Fibroblast of lung (primary cell): ENCODE results near the gene LRRC52. TPM values are rescaled to one million over a fixed set of nuclear protein-coding genes. Genes with fewer than 3 reads are reported as not detected.

Experiments
- DNase-seq, 2 donors: peaks; one replicate each; pipeline versions ENCODE4 v3.0.0 to v3.0.0-alpha.2; 2010; ENCODE audit warnings: low read depth in 2 of 2
- H2AFZ ChIP-seq: 2 replicates; pipeline ENCODE4 v1.5.1; 2012; ENCODE audit warnings: low read length, control low read depth, inconsistent platforms
- H3K27ac ChIP-seq: 2 replicates; pipeline ENCODE4 v1.5.1; 2011; ENCODE audit warnings: low read length, control low read depth; ENCODE audit not compliant: insufficient read depth
- H3K27me3 ChIP-seq: 2 replicates; pipeline ENCODE4 v1.5.1; 2011; ENCODE audit warnings: mild to moderate bottlenecking, low read length; ENCODE audit not compliant: control insufficient read depth, insufficient read depth
- H3K36me3 ChIP-seq: 2 replicates; pipeline ENCODE4 v1.5.1; 2011; ENCODE audit warnings: low read length; ENCODE audit not compliant: control insufficient read depth, insufficient read depth
- H3K4me1 ChIP-seq: 2 replicates; pipeline ENCODE4 v1.5.1; 2011; ENCODE audit warnings: low read length; ENCODE audit not compliant: control insufficient read depth, insufficient read depth; ENCODE audit errors: extremely low read depth
- H3K4me2 ChIP-seq: 2 replicates; pipeline ENCODE4 v1.5.1; 2011; ENCODE audit warnings: low read length, control low read depth; ENCODE audit not compliant: insufficient read depth; ENCODE audit errors: extremely low read depth
- H3K4me3 ChIP-seq, 4 experiments: fragments of 200-600 bp in 1 of 4; sonication (generic) in 1 of 4; replicated peaks in 1 of 4; 2 replicates each; pipeline ENCODE4 v1.5.1; 2011 to 2016; ENCODE audit warnings: low read length in 4 of 4, low read depth in 3 of 4, mild to moderate bottlenecking in 3 of 4, control low read depth in 2 of 4, inconsistent platforms in 1 of 4, mixed read lengths in 1 of 4; ENCODE audit not compliant: insufficient read depth in 1 of 4; ENCODE audit errors: control extremely low read depth in 1 of 4
- H3K79me2 ChIP-seq: 2 replicates; pipeline ENCODE4 v1.5.1; 2012; ENCODE audit warnings: mild to moderate bottlenecking, low read length, inconsistent platforms; ENCODE audit not compliant: control insufficient read depth, insufficient read depth
- H3K9ac ChIP-seq: 2 replicates; pipeline ENCODE4 v1.5.1; 2011; ENCODE audit warnings: mild to moderate bottlenecking, low read length, control low read depth; ENCODE audit not compliant: insufficient read depth
- H3K9me3 ChIP-seq: 2 replicates; pipeline ENCODE4 v1.5.1; 2012; ENCODE audit warnings: low read depth, low read length; ENCODE audit not compliant: control insufficient read depth, insufficient read depth
- H4K20me1 ChIP-seq: 2 replicates; pipeline ENCODE4 v1.5.1; 2011; ENCODE audit warnings: low read length; ENCODE audit not compliant: control insufficient read depth, insufficient read depth; ENCODE audit errors: extremely low read depth
- CTCF ChIP-seq, 2 donors: IDR thresholded peaks in 1 of 2; conservative IDR thresholded peaks in 1 of 2; 1 replicate in 1 of 2; 2 replicates in 1 of 2; pipeline ENCODE4 v1.5.1; 2011 to 2012; ENCODE audit warnings: low read length in 2 of 2, control low read depth in 1 of 2, inconsistent platforms in 1 of 2, low read depth in 1 of 2, mild to moderate bottlenecking in 1 of 2
- EZH2 ChIP-seq: IDR thresholded peaks from 2 replicates; pipeline ENCODE4 v1.5.1; 2012; ENCODE audit warnings: low read length, control low read depth, mild to moderate bottlenecking; ENCODE audit errors: missing control alignments
- polyA plus RNA-seq, 2 donors: library from polyadenylated mRNA; depleted of rRNA in 1 of 2; stranded (reverse) in 1 of 2; unstranded in 1 of 2; fragments of >200 nt; gene quantifications; 2 replicates each; pipeline ENCODE4 v1.2.1, GENCODE V29; 2011 to 2012; ENCODE audit warnings: missing spikeins in 1 of 2
- total RNA-seq: library from RNA; depleted of rRNA; stranded (reverse); fragments of >200 nt; gene quantifications from 2 replicates; pipeline ENCODE4 v1.2.1, GENCODE V29; 2014

LRRC52 gene
- total and polyA plus RNA-seq, 2 donors (not counting 1 experiment from before 2014, with no cell fraction given), result not detected

- H3K4me3 ChIP-seq, result no peak overlapping the region
- no peak overlapping the region for H3K4me2 ChIP-seq
- H3K36me3 ChIP-seq, result no peaks in the 10 kb centered on the region
- no peaks in the 10 kb centered on the region for H3K4me1 ChIP-seq
- H2AFZ ChIP-seq, result no peak overlapping the region
- H4K20me1 ChIP-seq, result no peaks in the 10 kb centered on the region
- no peak overlapping the region for H3K9ac ChIP-seq
- H3K79me2 ChIP-seq, result no peaks in the 10 kb centered on the region
- no peak overlapping the region for H3K27ac ChIP-seq
- no peak for DNase-seq
- H3K27me3 ChIP-seq, result no peaks in the 10 kb centered on the region
- no peaks in the 10 kb centered on the region for H3K9me3 ChIP-seq
- TF ChIP-seq EZH2, result no peak
- no peak for TF ChIP-seq CTCF (conservative IDR thresholded peaks at IDR 0.05 in 1 of 2, IDR thresholded peaks at IDR 0.05 in 1 of 2; ENCODE audit: low read depth in 1 of 2, low read length in 2 of 2)
Measured at GRCh38 chr1:165610866-165611265, 67.1 kb downstream of the LRRC52 start.

- Histone ChIP-seq H3K27me3 (no peaks in the 10 kb centered on the region), H3K4me1 (no peaks in the 10 kb centered on the region), H3K79me2 (no peaks in the 10 kb centered on the region), H3K4me3 (no peak overlapping the region), H3K4me2 (no peak overlapping the region), H3K9me3 (no peaks in the 10 kb centered on the region), H2AFZ (no peak overlapping the region), H3K9ac (no peak overlapping the region), H3K36me3 (no peaks in the 10 kb centered on the region), H3K27ac (no peak overlapping the region), H4K20me1 (no peaks in the 10 kb centered on the region)
- DNase-seq, result no peak
- TF ChIP-seq CTCF (conservative IDR thresholded peaks at IDR 0.05 in 1 of 2, IDR thresholded peaks at IDR 0.05 in 1 of 2; ENCODE audit: low read depth in 1 of 2, low read length in 2 of 2), result no peak
- no peak for TF ChIP-seq EZH2
Measured at GRCh38 chr1:165612062-165612461, 68.3 kb downstream of the LRRC52 start.

Other genes starting within 250 kb of the LRRC52 start
- gene LMX1A, start 187.3 kb upstream of the LRRC52 start, total RNA-seq, result not detected in 2 replicates
- not detected in 2 replicates for gene LMX1A, start 187.3 kb upstream of the LRRC52 start, polyA plus RNA-seq
- gene RXRG, start 98.9 kb upstream of the LRRC52 start, total RNA-seq, result under 0.01 and 0.26 TPM in 2 replicates
- 0.31 TPM in 1 of 2 replicates, not detected in the other for gene RXRG, start 98.9 kb upstream of the LRRC52 start, polyA plus RNA-seq
- gene MGST3, start 87.2 kb downstream of the LRRC52 start, total RNA-seq, result 234 and 346 TPM in 2 replicates
- gene MGST3, start 87.2 kb downstream of the LRRC52 start, polyA plus RNA-seq, result 297 and 355 TPM in 2 replicates
- 229 and 270 TPM in 2 replicates for gene ALDH9A1, start 154.6 kb downstream of the LRRC52 start, total RNA-seq
- gene ALDH9A1, start 154.6 kb downstream of the LRRC52 start, polyA plus RNA-seq, result 217 and 223 TPM in 2 replicates
- 66.8 and 70.2 TPM in 2 replicates for gene TMCO1, start 224.9 kb downstream of the LRRC52 start, total RNA-seq
- gene TMCO1, start 224.9 kb downstream of the LRRC52 start, polyA plus RNA-seq, result 164 and 198 TPM in 2 replicates